Peyer's patch (tissue), 4 donors: ENCODE results near the gene FAM118A.

ENCODE experiments used
- CTCF ChIP-seq, 6 experiments: fragments of 450-650 bp in 4 of 6; fragments of 200-600 bp in 2 of 6; sonication (generic) in 1 of 6; IDR thresholded peaks; one replicate each; pipeline ENCODE4 v1.5.1; 2017 to 2019; ENCODE audit warnings: antibody characterized with exemption in 6 of 6, mild to moderate bottlenecking in 3 of 6, moderate library complexity in 1 of 6
- POLR2A ChIP-seq, 2 donors: fragments of 450-650 bp; IDR thresholded peaks; one replicate each; pipeline ENCODE4 v1.5.1; 2017; ENCODE audit warnings: antibody characterized with exemption in 2 of 2, mild to moderate bottlenecking in 2 of 2, moderate library complexity in 2 of 2

- TF ChIP-seq CTCF (IDR thresholded peaks at IDR 0.05) (no peak), POLR2A (IDR thresholded peaks at IDR 0.05) (no peak)
Observed at GRCh38 chr22:45312856-45313255, 3.1 kb downstream of the FAM118A start.
